Tongue (tissue), 2 donors: ENCODE results near the gene CDA. TPM values are rescaled to one million over a fixed set of nuclear protein-coding genes. Genes with fewer than 3 reads are reported as not detected.
"Not testable (repeated sequence)": the region's sequence is repeated elsewhere in the genome, so short reads cannot be mapped to it uniquely, and the experiment has no call there.

Experiments
- DNase-seq: peaks from one replicate; pipeline ENCODE4 v3.0.0-alpha.2; 2015
- total RNA-seq: library from RNA; depleted of rRNA; stranded (reverse); fragments of >200 nt; gene quantifications from one replicate; pipeline ENCODE4 v1.2.3, GENCODE V29; 2014

CDA gene
- total RNA-seq, 1 donor from 2014 or later: not detected

DNA sequence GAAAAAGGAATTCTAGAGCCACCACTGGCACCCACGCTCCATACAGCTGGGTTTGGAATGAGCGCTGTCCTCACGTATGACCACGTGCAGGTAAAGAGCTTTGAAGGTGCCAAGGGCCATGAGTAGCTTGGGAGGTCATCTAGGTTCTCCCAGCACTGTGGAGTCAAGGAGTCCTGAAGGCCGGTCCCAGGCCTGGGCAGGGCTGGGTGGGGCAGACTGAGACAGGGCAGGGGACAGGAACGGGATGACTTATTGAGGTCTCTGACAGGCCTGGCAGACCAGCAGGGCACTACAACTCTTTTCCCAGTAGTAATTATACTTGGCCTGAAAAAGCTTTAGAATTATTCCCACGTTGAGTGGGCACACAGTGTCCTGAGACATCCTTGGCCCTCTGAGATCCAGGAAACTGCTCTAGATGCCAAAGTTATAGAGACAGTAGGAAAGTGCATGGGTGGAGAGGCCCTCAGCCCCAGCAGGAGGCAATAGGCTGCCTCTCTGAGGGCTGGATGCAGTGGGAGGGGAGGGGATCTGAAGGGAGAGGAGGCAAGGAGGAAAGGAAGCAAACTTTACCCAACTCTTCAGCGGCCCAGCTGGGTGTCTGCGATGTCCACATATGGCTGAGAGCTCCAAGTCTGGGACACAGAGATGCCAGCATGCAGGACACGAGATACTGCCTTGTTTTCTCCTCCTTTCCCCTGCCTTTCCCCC is 1.8 kb upstream of the CDA start:
- DNase-seq: no peak

DNA sequence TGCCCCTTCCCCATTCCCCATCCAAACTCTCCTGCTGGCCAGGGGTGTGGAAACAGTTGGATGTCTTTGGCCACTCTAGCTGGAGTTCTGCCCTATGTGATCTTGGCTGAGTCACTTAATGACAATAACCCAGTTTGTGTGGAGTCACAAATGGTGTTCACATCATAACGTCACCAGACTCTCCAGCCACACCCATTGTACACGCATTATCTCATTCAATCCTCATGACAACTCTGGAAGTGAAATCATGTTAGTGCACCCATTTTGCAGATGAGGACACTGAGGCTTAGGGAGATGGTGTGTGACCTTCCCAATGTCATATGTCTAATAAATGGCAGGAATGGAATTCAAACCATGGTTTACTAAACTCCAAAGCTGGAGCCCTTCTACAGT is 1.2 kb upstream of the CDA start:
- DNase-seq: no peak

DNA sequence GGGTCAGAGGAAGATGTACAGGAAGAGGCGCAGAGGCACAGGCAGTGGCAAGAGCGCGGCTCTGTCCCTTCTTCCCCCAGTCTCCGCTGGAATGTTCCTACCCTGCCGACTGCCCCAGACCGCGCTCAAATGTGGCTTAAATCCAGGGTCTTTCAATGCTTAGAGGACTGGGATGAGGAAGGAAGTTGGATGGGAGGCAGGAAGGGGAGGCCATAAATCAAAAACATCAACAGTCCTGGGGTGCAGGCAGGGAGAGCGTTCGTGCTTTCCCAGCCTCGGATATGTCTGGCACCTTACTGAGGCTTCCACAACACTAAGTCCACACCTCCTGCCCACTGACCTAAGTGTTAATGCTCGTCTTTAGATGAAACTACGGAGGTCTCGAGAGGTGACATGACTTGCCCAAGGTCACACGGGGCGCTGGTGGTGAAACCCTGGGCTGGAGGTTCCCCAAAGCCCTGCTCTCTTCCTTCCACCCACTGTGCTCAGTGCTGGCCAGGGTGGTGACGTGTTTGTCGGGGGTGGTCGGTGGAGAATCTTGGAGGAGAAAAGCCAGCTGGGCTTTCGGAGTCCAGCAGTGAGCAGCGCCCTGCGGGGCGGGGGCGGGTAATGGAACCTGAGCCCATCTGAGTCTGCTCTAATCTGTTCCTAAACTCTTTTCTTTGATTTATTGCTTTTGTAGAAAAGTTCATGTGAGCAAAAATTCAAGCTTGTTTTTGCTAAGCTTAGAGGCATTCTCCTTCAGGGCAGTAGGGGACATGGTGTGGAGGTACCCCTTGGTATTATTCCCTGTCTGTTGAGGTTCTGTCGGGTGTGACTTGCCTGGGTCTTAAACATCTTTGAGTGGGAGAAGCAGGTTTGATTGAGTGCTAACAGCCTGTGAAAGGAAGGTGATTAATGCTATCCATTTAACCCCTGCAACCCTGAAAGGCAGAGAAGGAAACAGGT is 708 bp downstream of the CDA start:
- peak; percentile 27 for DNase-seq

DNA sequence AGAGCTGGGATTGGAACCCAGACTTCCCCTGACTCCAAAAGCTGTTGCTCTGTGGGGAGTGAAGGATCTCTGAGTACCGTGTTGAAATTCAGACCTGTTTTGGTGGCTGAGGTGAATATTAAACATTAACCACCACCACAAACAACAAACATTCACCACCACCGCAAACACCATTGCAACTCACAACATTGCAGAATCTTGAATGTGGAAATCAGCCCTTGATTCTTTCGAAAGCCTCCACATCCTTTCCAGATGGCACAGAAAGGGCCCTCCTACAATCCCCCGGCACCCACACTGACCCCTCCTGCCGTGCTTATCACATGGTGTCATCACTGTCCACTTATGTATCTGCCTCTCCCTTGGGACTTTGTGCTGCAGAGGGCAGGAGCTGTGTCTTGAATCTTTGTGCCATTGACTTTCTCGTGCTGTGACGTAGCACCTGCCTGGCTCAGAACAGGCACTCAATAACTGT is 1.4 kb downstream of the CDA start:
- DNase-seq: no peak

DNA sequence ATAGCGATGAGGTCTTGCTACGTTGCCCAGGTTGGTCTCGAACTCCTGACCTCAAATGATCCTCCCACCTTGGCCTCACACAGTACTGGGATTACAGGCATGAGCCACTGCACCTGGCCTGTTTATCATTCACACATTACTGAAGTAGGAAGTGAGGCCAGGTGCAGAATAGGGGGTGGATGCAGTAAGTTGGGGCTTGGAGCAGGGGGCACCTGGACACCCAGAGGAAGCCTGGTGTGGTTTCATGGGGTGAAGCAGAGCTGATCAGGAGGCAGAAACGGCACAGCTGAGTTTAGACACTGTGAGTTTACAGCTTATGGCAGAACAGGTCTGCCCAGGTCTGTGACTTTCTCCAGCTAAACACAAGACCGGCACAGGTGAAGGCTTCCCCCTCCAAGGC is 4.9 kb downstream of the CDA start:
- no peak for DNase-seq

DNA sequence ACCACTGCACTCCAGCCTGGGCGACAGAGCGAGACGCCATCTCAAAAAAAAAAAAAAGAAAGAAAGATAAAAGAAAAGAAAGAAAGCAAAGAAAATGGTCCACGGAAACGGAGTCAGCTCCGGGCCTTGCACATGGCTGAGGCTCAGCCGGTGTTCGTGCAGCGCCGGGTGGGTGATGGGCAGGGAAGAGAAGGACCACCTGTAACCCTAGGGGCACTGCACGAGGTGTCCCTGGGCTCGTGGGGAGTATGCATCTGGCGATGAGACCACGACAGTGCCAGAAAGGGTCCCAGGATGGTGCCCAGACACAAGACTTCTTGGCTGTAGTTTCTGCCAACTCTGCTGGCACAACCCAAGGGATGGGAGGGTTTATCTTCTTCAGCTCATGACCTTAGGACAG is 5.8 kb downstream of the CDA start:
- no peak for DNase-seq

DNA sequence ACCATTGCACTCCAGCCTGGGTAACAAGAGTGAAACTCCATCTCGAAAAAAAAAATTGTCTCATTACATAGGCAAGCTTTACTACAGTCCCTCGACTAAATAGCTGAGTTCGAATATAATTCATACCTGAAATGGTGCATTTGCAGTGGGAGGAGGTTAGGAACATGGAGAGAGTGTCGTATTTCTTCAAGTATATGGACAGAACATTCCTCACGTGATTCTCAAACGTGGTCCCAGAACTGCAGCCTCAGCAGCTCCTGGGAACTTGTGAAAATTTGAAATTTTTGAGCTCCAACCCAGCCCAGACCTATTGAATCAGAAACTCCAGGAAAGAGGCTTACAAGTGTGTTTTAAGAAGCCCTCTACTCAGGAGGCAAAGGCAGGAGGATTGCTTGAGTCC is 7.2 kb downstream of the CDA start:
- no peak for DNase-seq

DNA sequence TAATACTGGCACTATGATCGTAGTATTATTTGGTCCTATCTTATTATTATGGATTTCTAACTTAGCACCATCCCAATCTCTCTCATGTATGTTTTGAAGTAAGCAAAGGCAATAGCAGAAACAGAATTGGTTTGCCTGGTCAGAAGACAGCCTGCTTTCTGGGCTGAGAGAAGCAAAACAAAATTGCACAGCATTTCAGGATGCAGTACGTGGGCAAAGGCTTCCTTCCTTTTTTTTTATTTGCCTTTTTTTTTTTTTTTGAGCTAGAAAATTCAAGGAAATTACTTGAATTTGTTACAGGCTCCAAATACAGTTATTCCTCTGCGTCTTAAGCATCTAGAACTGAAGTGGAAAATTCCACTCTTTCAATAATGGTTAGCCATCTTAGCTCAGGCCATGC is 8.8 kb downstream of the CDA start:
- DNase-seq: no peak

DNA sequence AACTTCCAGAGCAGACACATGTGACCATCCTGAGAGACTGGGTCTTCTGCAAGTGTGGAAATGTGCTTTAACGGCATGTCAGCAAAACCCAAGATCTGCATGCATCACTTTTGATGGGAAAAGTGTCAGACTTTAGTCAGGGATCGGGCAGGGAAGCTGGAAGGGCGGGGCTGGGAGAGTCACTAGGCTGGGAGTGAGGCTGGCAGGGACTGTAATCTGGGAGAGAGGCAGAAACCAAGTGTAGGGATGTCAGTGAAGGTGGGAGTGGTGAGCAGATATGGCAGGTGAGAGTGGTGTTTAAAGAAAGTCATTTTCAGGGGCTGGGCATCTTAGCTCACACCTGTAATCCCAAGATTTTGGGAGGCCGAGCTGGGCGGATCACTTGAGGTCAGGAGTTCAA is 11.3 kb downstream of the CDA start:
- no peak for DNase-seq

DNA sequence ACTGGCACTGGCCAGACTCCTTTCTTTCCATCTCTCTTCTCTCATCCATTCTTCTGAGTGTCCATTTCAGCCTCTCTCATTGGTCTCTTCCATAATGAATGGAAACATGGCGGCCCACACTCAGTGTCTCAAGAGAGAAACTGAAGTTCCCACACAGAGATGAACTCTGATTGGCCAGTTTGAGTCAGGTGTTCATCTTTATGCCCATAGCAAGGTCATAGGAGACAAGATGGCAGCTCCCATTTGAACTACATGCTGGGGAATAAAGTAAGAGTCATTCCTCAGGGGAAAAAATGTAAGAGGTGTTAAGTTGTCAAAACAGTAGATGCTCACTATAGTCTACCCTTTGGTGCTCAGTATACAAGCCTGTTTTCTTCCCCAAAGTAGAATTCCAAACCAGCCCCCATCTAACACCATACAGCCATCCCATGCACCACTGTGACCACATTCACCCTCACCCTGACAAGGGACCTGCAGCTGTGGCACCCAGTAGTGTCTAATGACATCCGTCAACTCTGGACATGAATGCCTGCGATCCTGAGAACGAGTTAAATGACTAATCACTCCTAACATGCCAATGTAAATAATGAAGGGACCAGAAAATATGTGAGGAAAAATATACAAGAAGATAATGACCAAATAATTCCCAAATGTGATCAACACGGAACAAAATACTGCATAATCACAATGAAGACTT is 12.4 kb downstream of the CDA start:
- DNase-seq: no peak

DNA sequence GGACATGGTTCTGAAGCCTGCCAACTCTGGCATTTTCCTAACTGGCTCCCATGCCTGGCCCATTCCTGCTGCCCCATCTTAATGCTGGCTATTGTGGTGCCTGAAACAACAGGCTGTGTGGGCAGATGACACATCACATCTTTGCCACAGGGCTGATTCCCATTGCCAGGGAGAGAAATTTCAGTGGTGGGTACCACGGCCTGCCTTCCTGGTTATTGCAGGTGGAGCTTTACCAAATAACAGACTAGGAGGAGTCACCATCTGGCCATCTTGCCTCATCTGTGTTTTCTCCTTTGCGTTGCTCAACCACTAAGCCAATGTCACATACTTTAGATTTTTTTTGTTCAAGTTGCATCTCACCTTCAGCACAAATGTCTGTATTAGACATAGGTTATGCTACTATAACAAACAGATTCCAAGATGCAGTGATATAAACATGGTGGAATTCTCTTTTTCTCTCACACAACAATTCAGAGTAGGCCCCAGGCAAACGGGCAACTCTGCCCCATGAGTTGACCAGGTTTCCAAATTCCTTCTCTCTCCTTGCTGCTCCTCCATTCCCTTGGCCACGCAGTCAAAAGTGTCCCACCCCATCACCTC is 14.1 kb downstream of the CDA start:
- no peak for DNase-seq

DNA sequence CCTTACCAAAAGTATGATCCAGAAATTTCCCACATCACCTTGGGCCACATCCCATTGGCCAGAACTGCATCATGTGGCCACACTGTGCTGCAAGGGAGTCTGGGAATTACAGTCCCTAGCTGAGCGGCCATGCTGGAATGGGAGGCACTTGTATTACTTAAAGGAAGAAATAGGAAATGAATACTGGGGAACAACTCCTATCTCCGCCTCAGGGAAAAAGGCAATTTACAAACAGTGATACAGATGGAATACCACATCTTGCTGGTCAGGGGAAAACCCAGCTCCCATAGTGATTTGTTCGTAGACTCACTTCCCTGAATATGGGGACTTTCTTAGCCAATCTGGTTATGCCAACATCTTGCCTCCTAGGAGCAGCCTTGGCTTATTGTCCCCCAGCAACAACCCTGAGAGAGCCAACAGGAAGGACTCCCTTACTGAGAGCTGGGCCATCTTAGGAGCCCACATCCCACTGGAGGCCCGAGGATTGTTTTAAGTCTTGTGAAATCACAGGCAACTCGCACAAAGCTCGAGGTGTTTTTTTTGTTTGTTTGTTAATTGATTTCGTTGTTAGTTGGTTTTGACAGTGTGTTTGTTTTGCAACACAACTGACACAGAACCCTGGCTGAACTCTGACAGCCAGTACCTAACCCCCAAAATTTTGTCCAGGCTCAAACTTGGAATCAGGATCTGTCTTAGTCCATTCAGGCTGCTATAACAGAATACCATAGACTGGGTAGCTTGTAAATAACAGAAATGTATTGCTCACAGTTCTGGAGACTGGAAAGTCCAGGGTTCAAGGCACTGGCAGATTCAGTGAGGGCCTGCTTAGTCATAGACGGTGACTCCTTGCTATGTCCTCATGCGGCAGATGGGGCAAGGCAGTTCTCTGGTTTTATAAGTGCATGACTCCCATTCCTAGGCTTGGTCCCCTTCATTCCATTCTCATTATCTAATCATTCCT is 14.9 kb downstream of the CDA start:
- no peak for DNase-seq

DNA sequence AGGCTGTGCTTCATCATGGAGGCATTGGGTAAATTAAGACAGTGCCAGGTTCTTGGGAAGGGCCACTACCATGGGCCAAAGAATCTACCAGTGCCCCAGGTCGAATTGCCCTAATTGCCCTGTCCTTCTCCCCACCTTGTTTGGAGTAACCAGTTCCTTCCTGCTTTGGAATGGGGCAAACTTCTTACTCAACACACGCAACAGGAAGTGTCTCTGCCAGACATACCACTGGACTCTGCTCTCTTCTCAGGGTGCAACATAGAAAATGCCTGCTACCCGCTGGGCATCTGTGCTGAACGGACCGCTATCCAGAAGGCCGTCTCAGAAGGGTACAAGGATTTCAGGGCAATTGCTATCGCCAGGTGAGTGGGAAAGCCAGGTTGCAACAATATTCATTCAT is 15.8 kb downstream of the CDA start:
- no peak for DNase-seq

DNA sequence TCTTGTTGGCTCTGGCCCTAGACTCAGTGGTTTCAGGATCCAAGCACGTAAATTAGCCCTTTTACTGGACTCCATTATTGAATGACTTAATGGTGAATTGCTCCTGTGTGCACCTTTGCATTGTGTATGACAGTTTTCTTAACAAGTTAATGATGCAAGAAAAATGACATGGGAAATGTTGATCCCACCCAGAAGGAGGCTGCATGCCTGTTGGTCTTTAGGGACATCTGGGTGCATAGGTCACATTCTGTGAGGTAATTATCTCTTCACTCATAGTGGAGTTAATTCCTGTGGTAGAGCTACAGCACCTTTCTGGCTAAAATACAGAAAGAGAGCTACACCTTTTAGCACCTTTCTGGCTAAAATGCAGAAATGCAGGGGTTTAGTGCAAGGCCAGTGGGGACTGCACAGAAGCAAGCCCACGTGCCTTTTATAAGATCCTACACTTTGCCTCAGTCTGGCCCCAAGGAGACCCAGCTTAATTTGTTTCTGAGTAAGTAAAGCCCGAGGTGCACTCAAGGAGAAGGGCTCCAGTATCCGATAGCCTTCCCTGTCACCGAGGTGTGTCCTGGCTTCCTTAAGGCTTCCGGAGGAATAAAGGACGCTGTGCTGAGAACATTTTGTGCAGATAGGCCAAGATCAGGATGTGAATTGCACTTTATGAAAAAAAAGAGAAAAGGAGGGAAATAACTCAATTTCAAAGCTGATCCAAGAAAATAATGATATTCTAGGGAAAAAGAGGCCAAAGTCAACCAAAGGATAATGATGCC is 18.1 kb downstream of the CDA start:
- not testable (repeated sequence) for DNase-seq

DNA sequence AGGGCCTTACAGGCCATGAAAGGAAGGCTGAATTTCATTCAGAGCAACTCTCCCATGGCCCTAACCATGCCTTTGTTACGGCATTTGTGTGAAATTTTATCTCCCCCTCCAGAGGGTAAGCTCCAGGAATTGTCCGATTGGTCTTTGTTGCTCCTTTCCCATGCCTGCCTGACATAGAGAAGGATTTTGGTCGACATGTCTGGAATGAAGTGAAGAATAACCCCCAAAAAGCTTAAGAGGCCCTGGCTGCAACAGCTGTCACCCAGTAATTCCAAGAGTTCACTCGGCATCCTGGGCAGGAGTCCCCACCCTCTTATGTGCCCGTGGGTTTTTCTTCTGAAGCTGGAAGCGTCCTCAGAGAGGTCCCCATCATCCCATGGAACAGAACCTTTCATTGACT is 20.6 kb downstream of the CDA start:
- peak; percentile 64 for DNase-seq

DNA sequence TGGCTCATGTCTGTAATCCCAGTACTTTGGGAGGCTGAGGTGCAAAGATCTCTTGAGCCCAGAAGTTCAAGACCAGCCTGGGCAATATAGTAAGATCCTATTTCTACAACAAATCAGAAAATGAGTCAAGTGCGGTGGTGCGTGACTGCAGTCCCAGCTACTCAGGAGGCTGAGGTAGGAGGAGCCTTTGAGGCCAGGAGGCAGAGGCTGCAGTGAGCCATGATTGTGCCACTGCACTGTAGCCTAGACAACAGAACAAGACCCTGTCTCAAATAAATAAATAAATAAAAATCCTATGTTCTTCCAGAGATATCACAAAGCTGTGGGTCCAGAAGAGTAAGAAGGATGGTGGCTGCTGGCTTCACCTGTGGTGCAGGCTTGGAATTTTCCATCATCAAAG is 22.1 kb downstream of the CDA start:
- DNase-seq: no peak

DNA sequence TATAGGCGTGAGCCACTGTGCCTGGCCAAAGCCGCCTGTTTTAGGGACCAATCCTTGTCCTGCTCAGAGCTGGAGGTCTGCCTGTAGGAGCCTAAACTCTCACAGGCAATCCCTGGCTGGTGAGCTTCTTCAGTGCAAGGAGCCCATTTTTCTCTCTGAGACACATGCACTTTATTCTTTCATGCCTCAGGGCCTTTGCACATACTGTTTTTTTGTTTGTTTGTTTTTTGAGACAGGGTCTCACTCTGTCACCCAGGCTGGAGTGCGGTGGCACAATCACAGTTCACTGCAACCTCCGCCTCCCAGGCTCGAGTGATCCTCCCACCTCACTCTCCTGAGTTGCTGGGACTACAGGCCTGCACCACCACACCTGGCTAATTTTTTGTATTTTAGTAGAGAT is 22.8 kb downstream of the CDA start:
- no peak for DNase-seq

DNA sequence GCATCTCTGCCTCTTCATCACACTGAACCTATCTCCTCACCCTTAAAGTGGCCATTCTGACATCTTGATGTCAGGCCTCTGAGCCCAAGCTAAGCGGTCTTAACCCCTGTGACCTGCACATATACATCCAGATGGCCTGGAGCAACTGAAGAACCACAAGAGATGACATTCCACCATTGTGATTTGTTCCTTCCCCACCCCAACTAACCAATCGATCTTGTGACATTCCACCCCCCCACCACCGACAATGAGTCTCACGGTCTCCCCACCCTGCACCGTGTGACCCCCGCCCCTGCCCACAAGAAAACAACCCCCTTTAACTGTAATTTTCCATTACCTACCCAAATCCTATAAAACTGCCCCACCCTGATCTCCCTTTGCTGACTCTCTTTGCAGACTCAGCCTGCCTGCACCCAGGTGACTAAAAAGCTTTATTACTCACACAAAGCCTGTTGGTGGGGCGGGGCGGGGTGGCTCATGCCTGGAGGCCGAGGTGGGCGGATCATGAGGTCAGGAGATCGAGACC is 23.4 kb downstream of the CDA start:
- DNase-seq: no peak

DNA sequence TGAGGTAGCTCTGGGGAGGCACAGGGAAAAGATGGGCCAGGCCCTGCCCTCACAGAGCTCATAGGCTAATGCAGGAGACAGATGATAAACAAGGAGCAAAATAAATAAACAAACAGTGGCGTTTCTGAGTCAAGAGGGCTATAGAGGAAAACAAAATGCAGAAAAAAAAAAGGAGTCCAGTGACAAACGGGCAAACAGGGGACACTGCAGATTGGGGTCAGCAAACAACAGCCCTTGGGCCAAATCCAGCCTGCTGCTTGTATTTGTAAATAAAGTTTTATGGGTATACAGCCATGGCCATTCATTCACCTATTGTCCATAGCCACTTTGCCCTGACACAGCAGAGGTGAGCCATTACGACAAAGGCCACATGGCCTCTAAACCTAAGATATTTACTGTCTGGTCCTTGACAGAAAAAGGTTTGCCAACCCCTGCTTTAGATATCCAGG is 25.3 kb downstream of the CDA start:
- DNase-seq: no peak
